SK-N-SH treated with all-trans-retinoic acid at 6 μM for 48 hours (cell line): ENCODE results near the gene FAM222B.

Experiments used
- ATAC-seq: fragments of 200-7000 bp; cut with Tn5 transposase; 3 replicates; pipeline ENCODE4 v1.9.1; 2020; ENCODE audit warnings: mild to moderate bottlenecking, moderate library complexity
- ARNTL ChIP-seq: fragments of 450-650 bp; formaldehyde crosslinking; IDR thresholded peaks from 2 replicates; pipeline ENCODE4 v1.5.0; 2020; ENCODE audit warnings: low read depth, mild to moderate bottlenecking, moderate library complexity, borderline replicate concordance
- BACH2 ChIP-seq: fragments of 250-450 bp; sonication (Bioruptor Pico); IDR thresholded peaks from 2 replicates; pipeline ENCODE4 v1.9.0; 2021; ENCODE audit warnings: mild to moderate bottlenecking, borderline replicate concordance
- CSDC2 ChIP-seq: fragments of 250-450 bp; sonication (Bioruptor Pico); IDR thresholded peaks from 2 replicates; pipeline ENCODE4 v1.5.0; 2020; ENCODE audit warnings: mild to moderate bottlenecking, moderate library complexity
- ESRRG ChIP-seq: fragments of 250-450 bp; sonication (Bioruptor Pico); IDR thresholded peaks from 2 replicates; pipeline ENCODE4 v1.6.1; 2021; ENCODE audit warnings: mild to moderate bottlenecking
- GLIS3 ChIP-seq: fragments of 250-450 bp; sonication (Bioruptor Pico); IDR thresholded peaks from 2 replicates; pipeline ENCODE4 v1.5.0; 2020; ENCODE audit warnings: mild to moderate bottlenecking, moderate library complexity
- ISL1 ChIP-seq: fragments of 250-450 bp; sonication (Bioruptor Pico); IDR thresholded peaks from 2 replicates; pipeline ENCODE4 v2.1.2; 2022; ENCODE audit warnings: mild to moderate bottlenecking, moderate library complexity
- OSR1 ChIP-seq: fragments of 250-450 bp; sonication (Bioruptor Pico); IDR thresholded peaks from 2 replicates; pipeline ENCODE4 v1.8.0; 2022; ENCODE audit warnings: moderate library complexity, mild to moderate bottlenecking, inconsistent platforms
- PPARA ChIP-seq: fragments of 250-450 bp; sonication (Bioruptor Pico); IDR thresholded peaks from 2 replicates; pipeline ENCODE4 v1.5.0; 2020; ENCODE audit warnings: mild to moderate bottlenecking, borderline replicate concordance
- RARB ChIP-seq: fragments of 250-450 bp; sonication (Bioruptor Pico); IDR thresholded peaks from 2 replicates; pipeline ENCODE4 v1.8.0; 2021; ENCODE audit warnings: mild to moderate bottlenecking, moderate library complexity
- SNAI2 ChIP-seq: fragments of 250-450 bp; sonication (Bioruptor Pico); IDR thresholded peaks from 2 replicates; pipeline ENCODE4 v1.5.0; 2020; ENCODE audit warnings: mild to moderate bottlenecking, moderate library complexity
- TCF4 ChIP-seq: fragments of 250-450 bp; sonication (Bioruptor Pico); IDR thresholded peaks from 2 replicates; pipeline ENCODE4 v1.8.0; 2021; ENCODE audit warnings: mild to moderate bottlenecking, moderate library complexity, borderline replicate concordance
- TOX ChIP-seq: fragments of 250-450 bp; sonication (Bioruptor Pico); IDR thresholded peaks from 2 replicates; pipeline ENCODE4 v1.8.0; 2021; ENCODE audit warnings: mild to moderate bottlenecking, moderate library complexity, borderline replicate concordance
- ZC3H10 ChIP-seq: fragments of 250-450 bp; sonication (Bioruptor Pico); IDR thresholded peaks from 2 replicates; pipeline ENCODE4 v1.5.1; 2021; ENCODE audit warnings: mild to moderate bottlenecking, moderate library complexity
- ZFP3 ChIP-seq: fragments of 250-450 bp; sonication (Bioruptor Pico); IDR thresholded peaks from 2 replicates; pipeline ENCODE4 v1.5.0; 2020; ENCODE audit warnings: mild to moderate bottlenecking, moderate library complexity
- ZFP30 ChIP-seq: fragments of 450-650 bp; formaldehyde crosslinking; IDR thresholded peaks from 2 replicates; pipeline ENCODE4 v1.5.0; 2022; ENCODE audit warnings: mild to moderate bottlenecking, moderate library complexity
- ZNF565 ChIP-seq: fragments of 450-650 bp; formaldehyde crosslinking; conservative IDR thresholded peaks from 2 replicates; pipeline ENCODE4 v1.5.0; 2020; ENCODE audit warnings: low read depth, mild to moderate bottlenecking, moderate library complexity
- ZNF70 ChIP-seq: fragments of 450-650 bp; formaldehyde crosslinking; IDR thresholded peaks from 2 replicates; pipeline ENCODE4 v1.5.0; 2020; ENCODE audit warnings: mild to moderate bottlenecking, moderate library complexity
- ZNF8 ChIP-seq: fragments of 450-650 bp; formaldehyde crosslinking; IDR thresholded peaks from 2 replicates; pipeline ENCODE4 v1.5.0; 2020; ENCODE audit warnings: mild to moderate bottlenecking, moderate library complexity
- TF ChIP-seq, protein P1 (sequence below): fragments of 250-450 bp; sonication (Bioruptor Pico); IDR thresholded peaks from 2 replicates; pipeline ENCODE4 v1.8.0; 2020; ENCODE audit warnings: mild to moderate bottlenecking, moderate library complexity, borderline replicate concordance
- TF ChIP-seq, protein P2 (sequence below): fragments of 250-450 bp; sonication (Bioruptor Pico); IDR thresholded peaks from 2 replicates; pipeline ENCODE4 v1.5.0; 2020; ENCODE audit warnings: mild to moderate bottlenecking, moderate library complexity
- TF ChIP-seq, protein P3 (sequence below): fragments of 250-450 bp; sonication (Bioruptor Pico); IDR thresholded peaks from 2 replicates; pipeline ENCODE4 v1.5.1; 2020; ENCODE audit warnings: low read depth, mild to moderate bottlenecking, moderate library complexity
- TF ChIP-seq, protein P4 (sequence below): fragments of 250-450 bp; sonication (Bioruptor Pico); IDR thresholded peaks from 2 replicates; pipeline ENCODE4 v1.5.1; 2021; ENCODE audit warnings: mild to moderate bottlenecking, moderate library complexity

The FAM222B gene

DNA sequence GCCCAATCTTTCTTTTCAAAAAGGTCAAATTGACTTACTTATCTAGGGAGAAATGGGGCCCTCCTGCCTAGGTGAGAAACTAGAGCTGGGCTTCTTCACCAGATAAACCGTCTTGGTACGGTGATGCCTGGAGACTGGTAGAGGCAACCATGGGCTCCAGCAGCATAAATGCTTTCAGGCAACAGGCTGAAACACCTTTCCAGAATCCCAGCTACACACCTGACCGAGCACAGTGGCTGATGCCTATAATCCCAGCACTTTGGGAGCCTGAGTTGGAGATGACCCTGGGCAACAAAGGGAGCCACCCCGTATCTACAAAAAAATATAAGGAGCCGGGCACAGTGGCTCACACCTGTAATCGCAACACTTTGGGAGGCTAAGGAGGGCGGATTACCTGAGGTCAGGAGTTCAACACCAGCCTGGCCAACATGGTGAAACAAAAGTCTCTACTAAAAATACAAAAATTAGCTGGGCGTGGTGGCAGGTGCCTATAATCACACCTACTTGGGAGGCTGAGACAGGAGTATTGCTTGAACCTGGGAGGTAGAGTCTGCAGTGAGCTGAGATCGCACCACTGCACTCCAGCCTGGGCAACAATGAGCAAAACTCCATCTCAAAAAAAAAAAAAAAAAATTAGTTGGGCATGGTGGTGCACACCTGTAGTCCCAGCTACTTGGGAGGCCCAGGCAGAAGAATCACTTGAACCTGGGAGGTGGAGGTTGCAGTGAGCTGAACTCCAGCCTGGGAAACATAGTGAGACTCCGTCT, 90.8 kb downstream of the FAM222B start (continued):
- TF ChIP-seq, protein P1, sequence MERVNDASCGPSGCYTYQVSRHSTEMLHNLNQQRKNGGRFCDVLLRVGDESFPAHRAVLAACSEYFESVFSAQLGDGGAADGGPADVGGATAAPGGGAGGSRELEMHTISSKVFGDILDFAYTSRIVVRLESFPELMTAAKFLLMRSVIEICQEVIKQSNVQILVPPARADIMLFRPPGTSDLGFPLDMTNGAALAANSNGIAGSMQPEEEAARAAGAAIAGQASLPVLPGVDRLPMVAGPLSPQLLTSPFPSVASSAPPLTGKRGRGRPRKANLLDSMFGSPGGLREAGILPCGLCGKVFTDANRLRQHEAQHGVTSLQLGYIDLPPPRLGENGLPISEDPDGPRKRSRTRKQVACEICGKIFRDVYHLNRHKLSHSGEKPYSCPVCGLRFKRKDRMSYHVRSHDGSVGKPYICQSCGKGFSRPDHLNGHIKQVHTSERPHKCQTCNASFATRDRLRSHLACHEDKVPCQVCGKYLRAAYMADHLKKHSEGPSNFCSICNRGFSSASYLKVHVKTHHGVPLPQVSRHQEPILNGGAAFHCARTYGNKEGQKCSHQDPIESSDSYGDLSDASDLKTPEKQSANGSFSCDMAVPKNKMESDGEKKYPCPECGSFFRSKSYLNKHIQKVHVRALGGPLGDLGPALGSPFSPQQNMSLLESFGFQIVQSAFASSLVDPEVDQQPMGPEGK (CRISPR knock-in tag), result no peak; the same call in 1 of the 2 replicates
- TF ChIP-seq ZC3H10 (no peak), ZNF70 (CRISPR knock-in tag) (no peak), OSR1 (CRISPR knock-in tag) (no peak), ZFP3 (CRISPR knock-in tag) (no peak), CSDC2 (CRISPR knock-in tag) (no peak)

DNA sequence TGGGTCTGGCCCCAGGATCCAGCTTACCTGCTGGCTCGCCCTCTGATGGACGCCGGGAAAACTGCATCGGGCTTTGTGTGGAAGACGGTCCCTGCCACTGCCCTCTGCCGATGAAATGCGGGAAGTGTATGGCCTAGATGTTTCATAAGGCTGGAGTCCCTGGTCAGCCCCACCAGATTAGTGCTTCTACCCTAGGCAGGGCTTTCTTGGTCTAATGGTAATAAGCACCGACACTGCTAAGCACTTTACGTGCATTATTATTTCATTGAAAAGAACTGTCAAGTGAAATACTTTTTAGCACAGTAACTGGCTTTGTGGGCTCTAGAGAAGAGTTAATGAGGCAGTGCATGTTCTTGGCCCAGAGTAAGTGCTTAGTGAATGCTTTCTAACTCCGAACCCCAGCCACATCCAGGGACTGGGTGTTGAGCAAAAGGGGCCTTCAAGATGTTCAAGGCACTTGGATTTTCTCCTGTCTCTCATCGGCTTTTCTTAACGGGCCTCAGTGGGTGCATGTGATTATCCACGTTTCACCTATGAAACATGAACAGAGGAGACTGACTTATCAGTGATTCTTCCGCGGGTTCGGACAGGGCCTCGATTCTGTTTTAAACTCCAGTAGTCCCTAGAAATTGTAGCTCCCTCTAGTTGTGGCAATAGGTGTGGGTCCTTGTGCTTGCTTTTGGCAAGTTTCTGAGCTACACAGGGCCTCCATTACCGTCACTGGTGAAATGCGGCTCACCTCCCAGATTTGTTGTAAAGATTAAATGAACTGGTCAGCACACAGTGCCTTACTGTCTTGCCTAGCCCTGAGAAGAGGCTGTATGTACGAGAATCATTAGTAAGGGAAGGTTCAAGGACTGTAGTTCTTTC, 92.2 kb downstream of the FAM222B start:
- TF ChIP-seq ZFP30 (CRISPR knock-in tag) (no peak), CSDC2 (CRISPR knock-in tag) (no peak), GLIS3 (CRISPR knock-in tag) (0 out of 2 replicates have a peak, but pooled peaks have one; percentile 42), BACH2 (no peak)
- peak; percentile 81 for ATAC-seq

DNA sequence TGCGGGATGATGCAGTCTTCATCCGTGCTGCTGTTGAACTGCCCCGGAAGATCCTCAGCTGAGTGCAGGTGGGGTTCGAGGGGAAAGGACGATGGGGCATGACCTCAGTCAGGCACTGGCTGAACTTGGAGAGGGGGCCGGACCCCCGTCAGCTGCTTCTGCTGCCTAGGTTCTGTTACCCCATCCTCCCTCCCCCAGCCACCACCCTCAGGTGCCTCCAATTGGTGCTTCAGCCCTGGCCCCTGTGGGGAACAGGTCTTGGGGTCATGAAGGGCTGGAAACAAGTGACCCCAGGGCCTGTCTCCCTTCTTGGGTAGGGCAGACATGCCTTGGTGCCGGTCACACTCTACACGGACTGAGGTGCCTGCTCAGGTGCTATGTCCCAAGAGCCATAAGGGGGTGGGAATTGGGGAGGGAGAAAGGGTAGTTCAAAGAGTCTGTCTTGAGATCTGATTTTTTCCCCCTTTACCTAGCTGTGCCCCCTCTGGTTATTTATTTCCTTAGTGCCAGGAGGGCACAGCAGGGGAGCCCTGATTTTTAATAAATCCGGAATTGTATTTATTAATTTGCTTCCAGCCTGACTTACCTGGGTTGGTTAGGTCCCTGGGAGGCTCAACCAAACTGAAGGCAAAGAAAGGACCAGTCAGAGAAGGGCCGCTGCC, 92.9 kb downstream of the FAM222B start:
- TF ChIP-seq SNAI2 (CRISPR knock-in tag) (no peak), ZC3H10 (no peak), ZNF8 (no peak), ZFP30 (CRISPR knock-in tag) (no peak), RARB (CRISPR knock-in tag) (no peak), ARNTL (CRISPR knock-in tag) (no peak), TCF4 (CRISPR knock-in tag) (no peak), TOX (CRISPR knock-in tag) (no peak), ESRRG (no peak), PPARA (CRISPR knock-in tag) (no peak), GLIS3 (CRISPR knock-in tag) (no peak)
- TF ChIP-seq, protein P2, sequence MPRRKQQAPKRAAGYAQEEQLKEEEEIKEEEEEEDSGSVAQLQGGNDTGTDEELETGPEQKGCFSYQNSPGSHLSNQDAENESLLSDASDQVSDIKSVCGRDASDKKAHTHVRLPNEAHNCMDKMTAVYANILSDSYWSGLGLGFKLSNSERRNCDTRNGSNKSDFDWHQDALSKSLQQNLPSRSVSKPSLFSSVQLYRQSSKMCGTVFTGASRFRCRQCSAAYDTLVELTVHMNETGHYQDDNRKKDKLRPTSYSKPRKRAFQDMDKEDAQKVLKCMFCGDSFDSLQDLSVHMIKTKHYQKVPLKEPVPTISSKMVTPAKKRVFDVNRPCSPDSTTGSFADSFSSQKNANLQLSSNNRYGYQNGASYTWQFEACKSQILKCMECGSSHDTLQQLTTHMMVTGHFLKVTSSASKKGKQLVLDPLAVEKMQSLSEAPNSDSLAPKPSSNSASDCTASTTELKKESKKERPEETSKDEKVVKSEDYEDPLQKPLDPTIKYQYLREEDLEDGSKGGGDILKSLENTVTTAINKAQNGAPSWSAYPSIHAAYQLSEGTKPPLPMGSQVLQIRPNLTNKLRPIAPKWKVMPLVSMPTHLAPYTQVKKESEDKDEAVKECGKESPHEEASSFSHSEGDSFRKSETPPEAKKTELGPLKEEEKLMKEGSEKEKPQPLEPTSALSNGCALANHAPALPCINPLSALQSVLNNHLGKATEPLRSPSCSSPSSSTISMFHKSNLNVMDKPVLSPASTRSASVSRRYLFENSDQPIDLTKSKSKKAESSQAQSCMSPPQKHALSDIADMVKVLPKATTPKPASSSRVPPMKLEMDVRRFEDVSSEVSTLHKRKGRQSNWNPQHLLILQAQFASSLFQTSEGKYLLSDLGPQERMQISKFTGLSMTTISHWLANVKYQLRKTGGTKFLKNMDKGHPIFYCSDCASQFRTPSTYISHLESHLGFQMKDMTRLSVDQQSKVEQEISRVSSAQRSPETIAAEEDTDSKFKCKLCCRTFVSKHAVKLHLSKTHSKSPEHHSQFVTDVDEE (CRISPR knock-in tag), result no peak
- TF ChIP-seq, protein P3, sequence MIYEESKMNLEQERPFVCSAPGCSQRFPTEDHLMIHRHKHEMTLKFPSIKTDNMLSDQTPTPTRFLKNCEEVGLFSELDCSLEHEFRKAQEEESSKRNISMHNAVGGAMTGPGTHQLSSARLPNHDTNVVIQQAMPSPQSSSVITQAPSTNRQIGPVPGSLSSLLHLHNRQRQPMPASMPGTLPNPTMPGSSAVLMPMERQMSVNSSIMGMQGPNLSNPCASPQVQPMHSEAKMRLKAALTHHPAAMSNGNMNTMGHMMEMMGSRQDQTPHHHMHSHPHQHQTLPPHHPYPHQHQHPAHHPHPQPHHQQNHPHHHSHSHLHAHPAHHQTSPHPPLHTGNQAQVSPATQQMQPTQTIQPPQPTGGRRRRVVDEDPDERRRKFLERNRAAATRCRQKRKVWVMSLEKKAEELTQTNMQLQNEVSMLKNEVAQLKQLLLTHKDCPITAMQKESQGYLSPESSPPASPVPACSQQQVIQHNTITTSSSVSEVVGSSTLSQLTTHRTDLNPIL (CRISPR knock-in tag), result no peak
- TF ChIP-seq, all 23 proteins: peak for 0
- ATAC-seq, result peak; percentile 1; the same call in 1 of the 3 replicates

DNA sequence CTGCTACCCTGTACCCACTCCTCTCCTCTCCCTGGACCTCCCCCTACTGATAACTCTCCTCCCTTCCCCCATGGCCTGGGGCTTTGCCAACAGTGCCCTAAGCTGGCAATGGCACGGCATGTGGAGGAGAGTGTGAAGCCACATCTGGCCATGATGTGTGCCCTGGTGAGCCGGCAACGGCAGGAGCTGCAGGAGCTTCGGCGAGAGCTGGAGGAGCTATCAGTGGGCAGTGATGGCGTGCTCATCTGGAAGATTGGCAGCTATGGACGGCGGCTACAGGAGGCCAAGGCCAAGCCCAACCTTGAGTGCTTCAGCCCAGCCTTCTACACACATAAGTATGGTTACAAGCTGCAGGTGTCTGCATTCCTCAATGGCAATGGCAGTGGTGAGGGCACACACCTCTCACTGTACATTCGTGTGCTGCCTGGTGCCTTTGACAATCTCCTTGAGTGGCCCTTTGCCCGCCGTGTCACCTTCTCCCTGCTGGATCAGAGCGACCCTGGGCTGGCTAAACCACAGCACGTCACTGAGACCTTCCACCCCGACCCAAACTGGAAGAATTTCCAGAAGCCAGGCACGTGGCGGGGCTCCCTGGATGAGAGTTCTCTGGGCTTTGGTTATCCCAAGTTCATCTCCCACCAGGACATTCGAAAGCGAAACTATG, 93.6 kb downstream of the FAM222B start:
- ATAC-seq, result no peak
- TF ChIP-seq ISL1 (CRISPR knock-in tag) (no peak), TCF4 (CRISPR knock-in tag) (no peak), ARNTL (CRISPR knock-in tag) (no peak), SNAI2 (CRISPR knock-in tag) (no peak), PPARA (CRISPR knock-in tag) (no peak), ZFP3 (CRISPR knock-in tag) (no peak), RARB (CRISPR knock-in tag) (no peak), TOX (CRISPR knock-in tag) (no peak), ZNF565 (CRISPR knock-in tag) (no peak)
- TF ChIP-seq, protein P3 (CRISPR knock-in tag), result no peak
- TF ChIP-seq, protein P1 (CRISPR knock-in tag), result no peak
- TF ChIP-seq, protein P4, sequence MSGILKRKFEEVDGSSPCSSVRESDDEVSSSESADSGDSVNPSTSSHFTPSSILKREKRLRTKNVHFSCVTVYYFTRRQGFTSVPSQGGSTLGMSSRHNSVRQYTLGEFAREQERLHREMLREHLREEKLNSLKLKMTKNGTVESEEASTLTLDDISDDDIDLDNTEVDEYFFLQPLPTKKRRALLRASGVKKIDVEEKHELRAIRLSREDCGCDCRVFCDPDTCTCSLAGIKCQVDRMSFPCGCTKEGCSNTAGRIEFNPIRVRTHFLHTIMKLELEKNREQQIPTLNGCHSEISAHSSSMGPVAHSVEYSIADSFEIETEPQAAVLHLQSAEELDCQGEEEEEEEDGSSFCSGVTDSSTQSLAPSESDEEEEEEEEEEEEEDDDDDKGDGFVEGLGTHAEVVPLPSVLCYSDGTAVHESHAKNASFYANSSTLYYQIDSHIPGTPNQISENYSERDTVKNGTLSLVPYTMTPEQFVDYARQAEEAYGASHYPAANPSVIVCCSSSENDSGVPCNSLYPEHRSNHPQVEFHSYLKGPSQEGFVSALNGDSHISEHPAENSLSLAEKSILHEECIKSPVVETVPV, result no peak
